Left ventricle myocardium inferior (tissue), 1 donor: ENCODE measurements around the gene WEE2. TPM values are rescaled to one million over a fixed set of nuclear protein-coding genes. Genes with fewer than 3 reads are reported as not detected.

Source experiments
- DNase-seq: peaks from one replicate; pipeline ENCODE4 v3.0.0-alpha.2; 2020
- H3K27ac ChIP-seq: fragments of 200-600 bp; replicated peaks from 2 replicates; pipeline ENCODE4 v1.8.0; 2021
- H3K27me3 ChIP-seq: fragments of 200-600 bp; 2 replicates; pipeline ENCODE4 v1.8.0; 2021; ENCODE audit warnings: low read depth
- H3K36me3 ChIP-seq: fragments of 200-600 bp; 2 replicates; pipeline ENCODE4 v1.8.0; 2021
- H3K4me1 ChIP-seq: fragments of 200-600 bp; 2 replicates; pipeline ENCODE4 v1.8.0; 2021
- H3K4me3 ChIP-seq: fragments of 200-600 bp; 2 replicates; pipeline ENCODE4 v1.8.0; 2021; ENCODE audit warnings: mild to moderate bottlenecking, moderate library complexity
- H3K9me3 ChIP-seq: fragments of 200-600 bp; replicated peaks from 2 replicates; pipeline ENCODE4 v1.8.0; 2021
- CTCF ChIP-seq: fragments of 200-600 bp; IDR thresholded peaks from 2 replicates; pipeline ENCODE4 v1.8.0; 2021; ENCODE audit warnings: antibody characterized with exemption, mild to moderate bottlenecking, borderline replicate concordance
- intact Hi-C: fragments of 100-400 bp; cut with micrococcal nuclease; formaldehyde crosslinking; loops from one replicate; pipeline ENCODE4 v1.11.0; 2022
- total RNA-seq: library from RNA; stranded (reverse); fragmentation: NEBNext Ultra II Directional; extraction: Animal tissue kit (Norgen Biotek cat#: 25700); gene quantifications from one replicate; pipeline ENCODE4 v1.2.1, GENCODE V29; 2021
- donor health status: DM: no; HTN: yes; CAD: no; lungs with severe emphysema.

The WEE2 gene
- total RNA-seq, 1 donor from 2014 or later: not detected

DNA sequence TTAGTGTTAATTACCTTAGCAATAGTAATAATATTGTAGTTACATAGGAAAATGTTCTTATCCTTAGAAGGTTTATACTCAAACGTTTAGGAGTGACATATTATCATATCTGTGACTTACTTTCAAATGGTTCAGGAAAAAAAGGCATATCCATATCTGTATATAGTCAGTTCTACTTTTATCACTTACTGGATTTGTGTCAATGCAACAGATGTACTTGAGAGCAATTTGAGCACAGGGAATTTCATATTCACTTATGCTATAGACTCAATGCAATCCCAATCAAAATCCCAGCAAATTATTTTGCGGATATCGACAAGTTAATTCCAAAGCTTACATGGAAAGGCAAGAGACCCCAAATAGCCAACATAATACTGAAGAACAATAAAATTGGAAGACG is 16.2 kb upstream of the WEE2 start:
- no peak for DNase-seq
- H3K27me3 ChIP-seq: no peaks in the 10 kb centered on the region
- intact Hi-C loops: no loop called here
- no peak overlapping the region for H3K4me3 ChIP-seq
- no peaks in the 10 kb centered on the region for H3K9me3 ChIP-seq
- TF ChIP-seq CTCF: no peak
- peaks cover 46% of the 10 kb centered on the region for H3K4me1 ChIP-seq
- H3K27ac ChIP-seq: no peak overlapping the region
- H3K36me3 ChIP-seq: no peaks in the 10 kb centered on the region

DNA sequence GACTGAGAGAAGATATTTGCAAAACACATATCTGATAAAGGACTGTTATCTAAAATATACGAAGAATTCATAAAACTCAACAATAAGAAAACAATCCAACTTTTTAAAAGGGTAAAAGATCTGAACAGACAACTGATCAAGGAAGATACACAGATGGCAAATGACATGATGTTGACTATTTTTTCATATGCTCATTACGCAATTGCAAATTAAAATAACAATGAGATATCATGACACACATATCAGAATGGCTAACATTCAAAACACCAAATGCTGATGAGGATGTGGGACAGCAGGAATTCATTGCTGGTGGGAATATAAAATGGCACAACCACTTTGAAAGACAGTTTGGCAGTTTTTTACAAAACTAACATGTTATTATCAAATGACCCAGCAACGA is 15.1 kb upstream of the WEE2 start:
- no peak overlapping the region for H3K27ac ChIP-seq
- H3K36me3 ChIP-seq: no peaks in the 10 kb centered on the region
- no peak for DNase-seq
- no peak overlapping the region for H3K4me3 ChIP-seq
- H3K27me3 ChIP-seq: no peaks in the 10 kb centered on the region
- no peak for TF ChIP-seq CTCF
- H3K9me3 ChIP-seq: no peaks in the 10 kb centered on the region
- peaks cover 46% of the 10 kb centered on the region for H3K4me1 ChIP-seq
- intact Hi-C loops: no loop called here

DNA sequence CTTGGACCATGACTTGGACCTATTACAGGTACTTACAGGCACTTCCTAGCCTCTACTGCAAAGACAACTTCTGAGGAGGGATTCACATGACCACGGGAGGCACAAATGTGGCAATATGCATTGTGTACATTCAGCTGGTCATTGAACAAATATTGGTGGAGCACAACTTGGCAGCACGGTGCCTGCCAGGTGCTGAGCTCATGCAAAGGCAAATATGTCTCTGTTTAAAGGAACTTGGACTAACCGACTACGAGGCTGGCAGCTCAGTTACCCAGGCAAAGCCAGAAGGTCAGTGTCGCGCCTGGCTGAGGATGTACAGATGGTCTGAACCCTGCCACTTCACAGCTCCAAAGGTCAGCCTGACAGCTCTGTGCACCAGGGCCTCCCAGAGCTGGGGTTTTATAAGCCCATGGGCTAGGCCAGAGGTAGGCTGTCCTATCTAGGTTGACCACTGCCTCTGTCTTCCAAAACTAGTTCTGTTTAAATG is 12.3 kb upstream of the WEE2 start:
- H3K36me3 ChIP-seq: no peaks in the 10 kb centered on the region
- intact Hi-C loops: no loop called here
- H3K4me1 ChIP-seq: peaks cover 56% of the 10 kb centered on the region
- TF ChIP-seq CTCF: no peak
- H3K27ac ChIP-seq: no peak overlapping the region
- no peak for DNase-seq
- H3K4me3 ChIP-seq: no peak overlapping the region
- H3K27me3 ChIP-seq: no peaks in the 10 kb centered on the region
- H3K9me3 ChIP-seq: no peaks in the 10 kb centered on the region

DNA sequence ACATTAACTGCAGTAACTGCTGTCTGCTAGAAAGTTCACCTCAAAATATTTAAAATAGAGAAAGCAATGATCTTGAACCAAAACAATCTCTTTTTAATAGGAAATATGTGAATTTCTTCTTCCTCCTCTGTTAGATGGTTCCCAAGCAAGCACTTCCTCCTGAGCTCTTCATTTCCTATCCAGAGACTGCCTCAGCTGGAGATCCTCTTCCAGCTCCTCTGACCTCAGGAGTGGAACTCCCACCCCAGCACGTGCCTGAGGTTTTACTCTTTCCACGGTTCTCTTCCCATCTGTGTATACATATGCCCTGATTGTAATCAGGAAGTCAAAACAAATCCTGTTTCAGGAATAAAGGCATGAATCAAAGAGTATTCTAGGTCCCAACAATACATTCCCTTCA is 11.8 kb upstream of the WEE2 start:
- H3K4me3 ChIP-seq: no peak overlapping the region
- no peaks in the 10 kb centered on the region for H3K36me3 ChIP-seq
- H3K27ac ChIP-seq: no peak overlapping the region
- no peak for TF ChIP-seq CTCF
- H3K27me3 ChIP-seq: no peaks in the 10 kb centered on the region
- H3K9me3 ChIP-seq: no peaks in the 10 kb centered on the region
- DNase-seq: no peak
- intact Hi-C loops: no loop called here
- H3K4me1 ChIP-seq: peaks cover 61% of the 10 kb centered on the region

DNA sequence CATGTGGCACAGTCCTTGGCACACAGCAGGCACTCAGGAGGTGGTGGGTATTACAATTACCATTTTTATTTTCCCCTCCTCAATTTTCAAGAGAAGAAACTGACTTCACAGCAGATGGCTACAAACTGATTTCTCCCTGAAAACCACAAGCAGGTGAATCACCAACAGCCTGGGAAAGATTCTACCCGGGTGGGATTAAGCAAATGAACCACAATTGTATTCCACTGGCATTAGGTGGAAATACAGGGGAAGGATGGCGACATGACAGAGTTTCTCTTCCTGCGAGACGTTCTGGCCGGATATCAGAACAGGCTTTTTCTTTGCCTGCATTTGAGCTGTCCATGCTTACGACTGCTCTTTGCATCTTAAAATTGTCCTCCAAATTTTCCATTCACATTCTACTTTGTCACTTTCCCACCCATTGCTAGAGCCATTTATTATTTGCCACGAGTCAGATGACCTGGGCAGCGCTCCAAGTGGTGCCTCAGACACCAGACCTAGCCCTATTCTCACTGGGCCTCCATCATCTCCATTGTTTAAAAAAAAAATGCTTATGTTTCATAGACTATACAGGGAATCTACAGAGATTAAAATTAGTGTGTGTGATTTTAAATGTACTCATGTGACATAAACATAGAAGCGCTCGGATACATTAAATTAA is 10.8 kb upstream of the WEE2 start:
- H3K9me3 ChIP-seq: no peaks in the 10 kb centered on the region
- H3K4me3 ChIP-seq: no peak overlapping the region
- no peaks in the 10 kb centered on the region for H3K36me3 ChIP-seq
- DNase-seq: no peak
- no peak overlapping the region for H3K27ac ChIP-seq
- peaks cover 65% of the 10 kb centered on the region for H3K4me1 ChIP-seq
- no peak for TF ChIP-seq CTCF
- H3K27me3 ChIP-seq: no peaks in the 10 kb centered on the region
- intact Hi-C loops: no loop called here
